Iris pigment epithelial cell (primary cell): ENCODE measurements around the gene SYT15B.
"Not testable (repeated sequence)": the region's sequence is repeated elsewhere in the genome, so short reads cannot be mapped to it uniquely, and the experiment has no call there.

Experiments used
- DNase-seq: peaks from one replicate; pipeline ENCODE4 v3.0.0-alpha.2; 2011; ENCODE audit warnings: low read depth

Gene SYT15B

DNA sequence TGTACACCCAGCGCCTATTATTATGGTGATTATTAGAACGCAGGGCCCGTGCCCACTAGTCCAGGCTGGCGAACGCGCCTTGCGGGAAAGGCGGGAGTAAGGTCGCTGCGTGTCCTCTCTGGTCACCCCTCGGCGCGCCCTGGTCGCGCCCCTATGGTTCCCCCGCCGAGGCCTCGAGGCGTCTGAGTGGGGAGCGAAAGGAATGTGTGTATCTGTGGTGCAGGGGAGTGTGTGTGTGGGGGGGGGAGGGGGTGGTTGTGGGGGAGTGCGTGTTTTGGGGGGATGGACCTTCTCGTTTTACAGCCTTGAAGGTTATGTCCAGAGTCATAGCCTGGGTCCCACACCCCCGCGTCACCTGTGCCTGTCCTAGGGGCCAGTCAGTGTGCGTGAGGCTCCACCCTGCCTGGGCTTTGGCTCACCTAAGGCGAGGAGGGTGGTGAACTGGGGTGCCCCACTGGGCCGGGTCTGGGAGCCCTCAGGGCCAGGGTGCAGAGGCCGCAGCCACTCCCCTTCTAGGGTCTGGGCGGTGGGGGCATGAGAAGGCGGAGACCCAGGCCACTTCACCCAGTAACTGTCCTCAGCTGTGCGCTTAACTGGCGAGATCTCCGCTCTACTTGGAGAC lies at the start of gene SYT15B:
TSS of gene SYT15B (minus strand) at position 39 of the 622 bp plus-strand sequence. CDS start 952 bp downstream, outside the sequence.
- DNase-seq, result not testable (repeated sequence)

DNA sequence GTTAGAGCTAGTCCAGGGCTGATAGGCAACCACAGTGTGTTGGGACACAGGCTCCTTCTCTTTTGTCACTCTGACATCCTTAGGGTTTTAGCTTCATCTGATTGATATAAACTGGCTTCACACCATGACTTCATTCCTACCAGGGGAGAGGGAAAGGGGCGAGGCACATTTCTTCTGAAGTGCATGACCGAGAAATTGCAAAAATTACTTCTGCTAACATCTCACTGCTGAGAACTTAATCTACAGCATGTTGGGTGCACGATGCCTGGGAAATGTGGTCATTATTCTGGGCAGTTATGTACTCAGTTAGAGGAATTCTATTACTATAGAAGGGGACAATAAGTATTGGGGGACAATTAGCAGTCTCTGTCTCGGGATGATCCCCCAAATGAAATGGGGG lies 16.2 kb upstream of the SYT15B start:
- not testable (repeated sequence) for DNase-seq

DNA sequence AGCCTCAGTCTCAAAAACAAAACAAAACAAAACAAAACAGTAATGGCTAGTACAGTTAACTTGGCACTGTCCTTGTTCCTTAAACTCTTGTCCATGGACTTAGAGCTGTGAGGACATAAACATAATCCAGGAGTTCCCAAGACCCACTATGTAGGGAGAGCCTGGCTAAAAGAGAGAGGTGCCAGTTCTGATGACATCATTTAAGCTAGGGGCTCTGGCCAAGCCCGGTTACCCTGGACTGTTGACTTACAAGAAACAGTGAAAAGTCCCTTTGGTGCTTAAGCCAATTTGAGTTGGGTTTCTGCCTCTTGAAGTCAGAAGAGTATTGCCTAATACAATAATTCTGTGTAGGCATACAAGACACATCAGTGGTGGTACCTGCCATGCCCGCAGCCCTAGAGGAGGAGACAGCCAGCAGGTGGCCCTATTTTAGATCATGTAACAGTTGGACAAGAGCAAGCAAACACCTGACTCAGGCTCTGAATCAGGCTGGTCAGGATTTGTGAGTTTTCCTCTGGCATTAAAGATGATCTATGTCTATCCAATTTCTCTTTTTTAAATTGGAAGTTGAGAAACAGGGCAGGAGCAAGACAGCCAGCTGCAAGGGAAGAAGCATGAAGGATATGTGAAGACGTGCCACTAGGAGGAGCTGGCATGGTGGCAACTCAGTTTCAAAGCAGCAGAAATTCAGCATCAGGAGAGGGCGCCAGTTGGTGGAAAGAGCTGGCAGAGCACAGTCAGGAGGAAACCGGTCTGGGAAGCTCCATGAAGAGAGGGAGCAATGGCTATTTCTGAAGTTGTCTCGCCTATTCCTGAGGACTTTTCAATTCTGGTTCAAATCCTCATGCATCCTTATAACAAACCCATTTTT lies 12.2 kb upstream of the SYT15B start:
- DNase-seq, result peak; percentile 54

DNA sequence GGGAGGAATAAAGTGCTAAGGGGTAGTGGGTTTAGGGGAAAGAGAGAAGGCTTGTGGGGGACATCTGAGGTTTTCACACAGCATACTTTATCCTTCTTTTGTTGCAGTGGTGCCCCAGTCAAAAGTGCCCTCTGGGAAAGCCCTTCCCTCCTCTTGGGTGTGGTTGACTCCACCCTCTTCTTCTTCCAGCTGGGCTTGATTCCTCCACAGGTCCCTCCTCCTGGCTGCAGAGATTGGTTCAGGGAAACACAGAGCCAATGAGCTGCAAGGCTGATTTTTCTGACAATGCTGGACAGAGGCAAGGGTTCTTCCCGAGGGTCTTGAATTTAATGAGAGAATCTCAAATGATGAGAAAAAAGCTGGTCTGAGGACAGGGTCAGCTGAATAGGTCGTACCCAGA lies 7.4 kb upstream of the SYT15B start:
- not testable (repeated sequence) for DNase-seq

DNA sequence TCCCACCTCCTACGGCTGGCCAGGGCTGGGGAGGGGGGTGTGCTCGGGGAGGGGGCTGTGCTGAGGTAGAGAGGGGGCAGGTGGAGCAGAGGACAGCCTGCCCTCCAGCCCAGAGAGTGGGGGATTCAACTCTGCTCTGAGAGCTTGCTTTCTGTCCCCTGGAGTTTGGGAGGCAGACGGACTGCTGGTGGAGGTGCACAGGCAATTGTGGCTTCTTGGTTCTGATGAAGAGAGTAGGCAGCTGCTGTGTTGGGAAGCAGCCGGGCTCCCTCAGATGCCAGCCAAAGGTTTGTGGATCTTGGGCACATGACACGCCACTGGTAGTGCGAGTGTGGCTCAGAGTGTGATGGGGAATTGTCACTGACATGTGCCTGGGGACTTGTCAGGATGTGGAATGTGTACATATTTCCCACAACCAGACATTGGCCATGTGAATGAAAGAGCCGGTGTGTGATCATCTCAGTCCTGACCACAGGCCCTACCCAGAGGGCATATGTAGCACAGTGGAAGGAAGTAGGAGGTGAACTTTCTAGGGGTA lies 5.3 kb upstream of the SYT15B start:
- not testable (repeated sequence) for DNase-seq

DNA sequence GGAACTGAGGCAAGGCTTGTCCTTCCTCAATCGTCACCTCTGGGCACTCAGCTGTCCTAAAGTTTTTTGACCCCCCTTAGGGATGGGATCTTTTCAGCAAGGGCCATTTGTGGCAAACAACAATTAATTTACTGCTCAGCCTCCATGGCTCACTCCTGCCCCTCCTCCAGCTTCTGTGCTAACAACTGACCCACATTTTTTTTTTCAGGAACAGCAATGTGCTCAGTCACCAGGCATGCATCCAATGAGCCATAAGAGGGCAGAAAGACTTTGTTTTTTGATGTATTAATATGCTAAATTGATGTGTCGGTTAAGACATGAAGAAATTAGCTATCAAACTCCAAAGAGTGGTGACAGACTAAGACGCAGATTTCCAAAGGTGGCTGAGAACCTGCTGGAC lies 4.7 kb upstream of the SYT15B start:
- DNase-seq, result peak; percentile 74

DNA sequence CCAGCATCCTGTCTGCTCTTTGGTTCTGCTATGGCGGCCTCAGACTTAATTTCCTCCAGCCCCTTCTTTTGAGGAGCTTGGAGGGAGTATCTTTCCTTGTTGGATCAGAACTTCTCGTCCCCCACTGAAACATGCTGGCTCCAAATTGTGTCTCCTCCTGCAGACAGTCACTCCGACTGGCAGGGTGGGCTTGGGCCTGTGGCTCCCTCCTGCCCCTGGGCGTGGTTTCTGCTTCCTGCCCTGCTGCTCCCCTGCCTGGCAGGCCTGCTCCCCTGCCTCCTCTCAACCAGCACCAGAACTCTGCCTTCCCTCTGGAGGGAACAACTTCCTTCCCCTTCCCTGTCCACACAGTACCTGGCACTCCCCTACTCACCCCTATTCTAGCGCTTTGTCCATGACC lies 3.8 kb upstream of the SYT15B start:
- DNase-seq, result not testable (repeated sequence)

DNA sequence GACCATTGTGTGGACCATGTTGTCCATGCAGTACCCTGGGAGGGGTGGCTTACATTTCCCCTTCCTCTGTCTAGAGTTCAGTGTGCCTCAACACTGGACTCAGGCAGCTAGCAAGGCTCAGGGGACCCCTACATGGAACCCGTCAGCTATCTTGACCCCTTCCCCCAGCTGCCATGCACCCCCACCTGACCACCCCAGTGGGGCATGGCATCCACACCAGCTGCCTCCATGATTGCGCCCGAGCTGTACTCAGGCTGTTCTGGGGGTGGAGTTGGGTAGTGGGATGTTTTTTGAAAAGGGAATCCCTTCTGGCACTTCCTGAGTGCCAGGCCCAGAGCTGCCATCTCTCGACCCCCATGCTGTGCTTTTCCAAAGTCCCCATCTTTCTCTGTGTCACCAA lies 1.8 kb upstream of the SYT15B start:
- not testable (repeated sequence) for DNase-seq

DNA sequence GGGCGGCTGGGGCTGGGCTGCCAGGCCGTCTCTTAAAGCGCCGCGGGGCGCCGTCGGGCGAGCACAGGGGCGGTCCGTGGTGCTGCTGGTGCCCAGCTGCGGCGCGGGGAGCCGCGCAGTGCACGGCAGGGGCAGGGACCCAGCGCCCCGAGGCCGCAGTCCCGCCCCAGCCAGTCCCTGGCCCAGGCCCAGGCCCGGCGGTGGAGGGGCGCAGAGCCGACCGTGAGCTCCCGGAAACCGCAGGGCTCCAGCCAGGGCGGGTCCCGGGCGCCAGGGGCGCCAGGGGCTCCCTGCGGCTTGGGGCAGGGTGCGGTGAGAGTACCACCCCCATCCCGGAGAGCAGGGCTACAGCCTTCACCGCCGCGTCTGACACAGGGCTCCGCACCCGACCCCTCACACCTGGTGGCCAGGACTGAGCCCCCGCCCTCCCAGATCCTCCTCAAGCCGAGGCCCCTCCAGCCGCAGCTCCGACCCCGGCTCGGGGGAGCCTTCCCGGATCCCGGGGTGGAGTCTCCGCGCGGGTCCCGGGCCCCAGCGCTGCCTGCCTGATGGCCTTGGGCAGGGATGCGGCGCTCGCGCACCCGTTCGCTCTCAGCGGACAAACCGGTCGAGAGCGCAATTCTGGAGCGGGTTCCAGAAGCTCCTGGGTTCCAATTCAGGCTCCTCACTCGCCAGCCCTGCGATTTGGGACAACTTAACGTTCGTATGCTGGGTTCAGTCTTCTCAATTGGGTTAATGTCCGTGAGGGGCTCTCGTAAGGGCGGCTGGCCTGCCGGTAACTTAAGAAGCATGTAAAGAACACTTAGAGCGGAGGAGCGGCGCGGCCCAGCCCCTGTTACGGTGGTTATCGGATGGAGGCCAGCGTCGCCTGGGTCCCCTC lies 478 bp downstream of the SYT15B start:
- DNase-seq, result not testable (repeated sequence)

DNA sequence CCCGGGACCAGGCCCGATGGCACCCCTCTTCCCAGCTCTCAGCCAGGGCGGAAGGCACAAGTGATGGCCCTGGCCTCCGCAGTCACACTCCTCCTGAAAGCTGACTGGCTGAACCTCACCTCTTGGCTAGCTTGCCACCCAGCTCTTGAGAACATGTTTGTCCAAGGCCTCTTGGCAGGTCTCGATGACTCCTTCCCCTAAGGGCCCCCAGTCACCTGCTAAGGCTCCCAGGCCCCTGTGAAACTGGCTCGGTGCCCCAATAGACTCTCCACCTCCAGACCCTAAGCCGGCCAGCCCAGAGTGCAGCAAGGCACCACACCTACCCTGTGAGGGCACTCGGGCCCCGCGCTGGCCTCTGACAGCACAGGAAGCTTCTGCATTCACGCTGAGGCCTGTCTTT lies 4.5 kb downstream of the SYT15B start:
- DNase-seq, result not testable (repeated sequence)

DNA sequence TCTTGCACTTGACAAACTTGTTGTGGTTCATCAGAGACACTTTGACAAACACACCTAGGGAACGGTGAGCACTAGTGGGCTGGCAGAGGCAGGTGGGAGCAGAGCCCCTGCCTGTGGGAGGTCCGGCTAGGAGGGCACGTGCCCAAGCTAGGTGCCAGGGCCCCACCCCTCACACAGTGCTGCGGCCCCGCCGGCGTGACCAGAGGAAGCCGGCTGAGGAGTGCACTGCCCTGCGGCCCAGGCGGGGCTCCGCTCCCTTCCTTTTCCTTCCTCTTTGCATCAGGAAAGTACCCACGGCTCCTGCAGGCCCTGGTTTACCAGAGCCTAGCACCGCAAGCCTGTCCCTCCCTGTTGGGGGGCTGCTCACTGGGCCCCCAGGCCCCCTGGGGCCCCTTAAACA lies 7.2 kb downstream of the SYT15B start:
- not testable (repeated sequence) for DNase-seq

DNA sequence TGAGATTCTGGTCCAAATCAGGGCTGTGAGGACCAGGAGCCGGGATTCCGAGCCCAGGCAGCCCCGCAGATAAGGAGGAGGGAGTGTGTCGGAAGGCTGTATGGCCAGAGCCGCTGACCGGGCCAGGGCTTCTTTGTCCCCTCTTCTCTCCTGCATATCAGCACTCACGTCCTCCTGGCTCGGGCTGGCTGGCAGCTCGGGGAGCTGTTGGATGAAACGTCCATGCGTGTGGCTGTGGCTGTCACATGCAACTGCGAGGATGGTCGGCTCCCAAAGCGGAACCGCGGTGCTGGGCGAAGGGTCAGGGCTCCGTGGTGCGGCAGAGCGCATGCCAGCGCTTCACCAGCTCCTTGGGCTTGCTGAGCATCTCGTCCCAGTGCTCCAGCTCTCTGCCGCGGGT lies 9.5 kb downstream of the SYT15B start:
- DNase-seq, result not testable (repeated sequence)

DNA sequence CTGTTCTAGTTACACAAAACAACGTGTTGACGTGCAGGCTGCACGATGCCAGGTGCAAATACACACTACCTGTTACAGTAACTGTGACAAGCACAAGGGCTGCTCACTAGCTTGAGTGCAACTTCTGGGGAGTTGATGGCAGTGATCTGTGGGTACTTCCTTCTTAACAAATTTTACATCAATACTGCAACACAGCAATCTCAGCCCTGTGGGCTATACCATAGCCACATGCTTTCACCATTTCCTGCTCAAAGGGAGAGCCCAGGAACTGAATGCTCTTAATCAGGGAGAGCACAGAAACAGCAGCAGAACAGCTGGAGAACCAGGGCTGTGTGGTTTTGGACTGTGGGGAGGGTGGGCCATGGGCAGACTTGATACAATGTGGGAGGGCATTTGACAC lies 10.2 kb downstream of the SYT15B start:
- not testable (repeated sequence) for DNase-seq

DNA sequence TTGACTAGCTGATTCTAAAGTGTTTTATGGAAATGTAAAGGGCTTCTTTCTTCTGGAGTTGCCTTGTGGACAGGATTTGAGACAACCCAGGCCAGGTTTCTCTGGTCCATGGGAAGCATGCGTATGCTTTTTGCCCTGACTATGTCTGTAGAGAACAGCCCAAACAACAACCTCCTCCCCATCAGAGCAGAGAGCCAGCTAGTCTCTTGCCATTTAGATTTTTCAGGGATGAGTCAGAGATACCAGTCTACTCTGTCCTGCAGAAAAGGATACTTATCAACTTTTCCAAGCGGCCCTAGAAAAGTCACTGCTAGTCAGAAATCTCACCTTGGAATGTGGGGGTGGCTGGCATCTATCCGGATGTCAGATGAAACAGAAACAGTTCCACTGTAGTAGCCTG lies 11.6 kb downstream of the SYT15B start:
- DNase-seq, result not testable (repeated sequence)

DNA sequence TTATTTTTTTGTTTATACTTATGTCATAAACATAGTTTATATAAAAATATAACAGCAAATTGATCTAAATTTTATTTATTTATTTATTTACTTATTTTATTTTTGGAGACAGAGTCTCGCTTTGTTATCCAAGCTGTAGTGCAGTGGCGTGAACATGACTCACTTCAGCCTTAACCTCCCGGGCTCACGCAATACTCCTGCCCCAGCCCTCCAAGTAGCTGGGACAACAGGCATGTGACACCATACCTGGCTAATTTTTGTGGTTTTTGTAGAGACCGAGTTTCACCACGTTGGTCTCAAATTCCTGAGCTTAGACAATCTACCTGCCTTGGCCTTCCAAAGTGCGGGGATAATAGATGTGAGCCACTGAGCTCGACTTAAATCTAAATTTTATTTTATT lies 13.0 kb downstream of the SYT15B start:
- DNase-seq, result not testable (repeated sequence)

DNA sequence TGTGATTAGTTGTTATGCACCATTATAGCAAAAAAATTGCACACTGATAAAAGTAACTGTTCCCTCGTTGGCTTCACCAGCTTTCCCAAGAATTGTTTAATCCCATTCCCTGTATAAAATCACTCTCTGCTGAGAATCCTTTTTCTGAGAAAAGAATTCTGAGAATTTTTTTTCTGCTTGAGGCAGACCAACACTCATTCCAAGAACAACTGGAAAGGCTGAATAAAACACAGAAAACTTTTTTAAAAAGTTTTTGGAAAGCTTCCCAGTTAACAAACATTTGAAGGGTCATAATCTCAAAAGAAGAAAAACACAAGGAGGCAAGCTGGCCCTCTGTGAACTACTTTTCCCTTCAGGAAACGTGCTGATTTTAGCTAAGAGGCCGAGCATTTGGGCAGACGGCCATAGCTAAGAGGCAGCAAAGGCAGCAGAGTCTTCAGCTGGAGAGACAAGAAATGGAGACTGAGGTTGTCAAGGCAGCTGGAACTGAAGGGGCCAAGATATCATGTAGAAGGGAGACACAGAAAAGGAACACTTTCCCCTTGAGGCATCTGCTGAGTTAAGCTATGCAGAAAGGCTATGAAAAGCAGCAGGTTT lies 16.5 kb downstream of the SYT15B start:
- not testable (repeated sequence) for DNase-seq

DNA sequence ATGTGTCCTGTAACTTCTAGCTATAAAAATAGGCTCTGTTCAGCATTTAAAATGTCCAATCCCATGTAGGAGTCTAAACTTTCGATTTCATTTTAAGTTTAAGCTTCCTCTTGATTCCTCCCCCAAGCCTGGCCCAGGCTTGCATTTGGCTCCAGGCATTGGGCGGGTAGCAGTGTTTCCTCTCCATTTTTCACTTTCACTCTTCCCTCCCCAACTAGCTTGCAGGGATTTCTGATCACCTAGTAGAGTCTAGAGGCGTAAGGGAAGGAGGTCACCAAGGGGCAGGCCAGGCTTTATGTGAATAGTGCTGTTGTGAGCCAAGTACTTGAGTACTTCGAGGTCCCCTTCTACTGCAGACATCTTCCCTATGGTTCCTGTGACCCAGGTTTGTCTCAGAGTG lies 18.5 kb downstream of the SYT15B start:
- DNase-seq, result not testable (repeated sequence)

DNA sequence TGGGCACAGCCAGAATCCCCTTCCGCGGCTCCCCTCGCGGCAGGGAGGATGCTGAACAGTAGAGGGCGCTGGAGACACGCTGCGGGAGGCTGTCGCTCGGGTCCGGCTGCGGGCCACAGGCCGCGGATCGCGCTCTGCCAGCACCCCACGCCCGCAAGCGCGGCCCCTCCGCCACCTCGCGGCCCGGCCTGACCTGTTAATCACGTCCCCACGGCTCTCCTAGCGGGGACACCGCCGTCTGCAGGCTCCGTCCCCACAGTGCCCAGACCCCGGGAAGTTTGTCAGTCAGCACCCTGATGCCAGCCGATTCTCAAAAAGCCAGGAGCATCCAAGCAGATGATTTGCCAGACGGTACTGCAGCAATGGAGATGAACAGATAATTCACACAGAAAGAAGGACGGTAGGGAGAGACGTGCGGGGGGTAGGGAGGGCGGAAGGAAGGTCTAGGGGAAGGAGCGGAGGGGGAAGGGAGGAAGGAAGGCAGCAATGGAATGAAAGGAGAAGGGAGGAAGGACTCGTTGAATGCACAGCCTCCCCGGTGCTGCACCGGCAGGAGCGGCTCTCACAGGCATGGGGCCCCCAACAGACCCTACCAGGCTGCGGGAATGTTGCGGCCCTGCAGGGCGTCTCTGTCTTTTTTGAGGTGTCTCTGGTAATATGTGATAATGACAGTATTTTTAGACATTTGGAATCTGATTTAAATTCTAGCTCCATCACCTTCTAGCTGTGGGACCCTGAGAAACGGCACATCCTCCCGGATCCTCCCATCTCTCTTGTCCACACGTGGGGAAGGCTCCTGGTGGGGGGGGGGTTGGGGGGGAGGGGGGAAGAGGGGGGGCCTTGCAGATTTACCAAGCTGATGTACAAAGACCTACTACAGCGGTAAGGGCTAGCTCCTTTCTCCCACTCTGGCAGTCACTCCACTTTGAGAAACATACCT lies 19.5 kb downstream of the SYT15B start:
- not testable (repeated sequence) for DNase-seq

DNA sequence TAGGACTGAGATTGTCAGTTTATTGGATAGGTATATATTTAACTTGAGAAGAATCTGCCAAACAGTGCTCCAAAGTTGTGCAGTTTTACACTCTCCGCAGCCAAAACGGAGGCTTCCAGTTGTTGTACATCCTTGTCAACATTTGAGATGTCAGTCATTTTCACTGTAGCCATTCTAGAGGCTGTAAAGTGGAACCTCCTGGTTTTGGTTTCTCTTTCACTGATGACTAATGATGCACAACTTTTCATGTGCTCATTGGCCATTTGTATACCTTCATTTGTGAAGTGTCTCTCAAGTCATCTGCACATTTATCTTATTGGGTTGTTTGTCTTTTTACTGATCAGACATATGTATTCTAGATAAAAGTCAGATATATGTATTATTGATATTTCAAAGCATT lies 22.5 kb downstream of the SYT15B start:
- DNase-seq, result not testable (repeated sequence)

DNA sequence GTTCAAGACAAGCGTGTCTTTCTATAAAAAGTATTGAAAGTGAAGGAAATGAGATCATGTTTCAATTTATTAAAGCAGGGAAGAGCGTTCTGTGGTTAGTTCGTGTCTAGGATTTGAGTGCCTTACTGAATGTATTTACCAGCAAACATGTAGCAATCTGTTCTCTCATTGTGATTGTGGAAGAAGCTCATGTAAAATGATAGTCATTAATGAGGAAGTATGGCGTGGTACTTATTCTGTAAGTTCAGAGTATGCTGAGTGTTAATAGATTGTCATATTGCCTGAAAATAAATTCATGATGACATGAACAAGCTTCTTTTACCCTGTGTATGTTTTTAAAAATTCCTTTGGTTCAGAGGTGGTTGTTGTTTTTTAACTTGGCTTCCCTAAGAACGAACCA lies 32.5 kb downstream of the SYT15B start:
- not testable (repeated sequence) for DNase-seq
